Transverse colon (tissue), 4 donors: ENCODE data around the gene TNFRSF1B. TPM values are rescaled to one million over a fixed set of nuclear protein-coding genes. Genes with fewer than 3 reads are reported as not detected.

Experiments used
- DNase-seq: peaks from one replicate; pipeline ENCODE4 v3.0.0-alpha.2; 2019
- H3K27ac ChIP-seq, 4 donors: fragments of 200-600 bp; sonication (generic); 2 replicates each; pipeline ENCODE4 v1.5.1; 2016 to 2018; ENCODE audit warnings: inconsistent platforms in 4 of 4
- H3K27me3 ChIP-seq: fragments of 200-600 bp; sonication (generic); 2 replicates; pipeline ENCODE4 v1.5.1; 2017; ENCODE audit warnings: inconsistent platforms
- H3K36me3 ChIP-seq, 4 donors: fragments of 200-600 bp; sonication (generic); 2 replicates each; pipeline ENCODE4 v1.5.1; 2017 to 2019; ENCODE audit warnings: inconsistent platforms in 4 of 4
- H3K4me1 ChIP-seq, 4 donors: fragments of 200-600 bp; sonication (generic); 2 replicates each; pipeline ENCODE4 v1.5.1; 2017 to 2020; ENCODE audit warnings: inconsistent platforms in 4 of 4
- H3K4me3 ChIP-seq, 4 donors: fragments of 200-600 bp; sonication (generic); 1 replicate in 1 of 4; 2 replicates in 3 of 4; pipeline versions ENCODE4 v1.5.1 to v1.6.1; 2017 to 2019; ENCODE audit warnings: inconsistent platforms in 4 of 4
- H3K9me3 ChIP-seq, 2 donors: fragments of 200-600 bp; sonication (generic); 2 replicates each; pipeline ENCODE4 v1.5.1; 2017 to 2019; ENCODE audit warnings: inconsistent platforms in 2 of 2
- CTCF ChIP-seq, 5 experiments: fragments of 200-600 bp in 3 of 5; fragments of 450-650 bp in 2 of 5; sonication (generic) in 3 of 5; IDR thresholded peaks; 1 replicate in 2 of 5; 2 replicates in 3 of 5; pipeline ENCODE4 v1.5.1; 2016 to 2017; ENCODE audit warnings: antibody characterized with exemption in 5 of 5, inconsistent platforms in 3 of 5, mild to moderate bottlenecking in 2 of 5, moderate library complexity in 1 of 5
- EP300 ChIP-seq: sonication (generic); formaldehyde crosslinking; IDR thresholded peaks from one replicate; pipeline ENCODE4 v1.6.1; 2017; ENCODE audit warnings: antibody characterized with exemption, low read depth
- POLR2A ChIP-seq: fragments of 450-650 bp; IDR thresholded peaks from one replicate; pipeline ENCODE4 v1.6.1; 2016; ENCODE audit warnings: antibody characterized with exemption, mild to moderate bottlenecking, moderate library complexity
- POLR2AphosphoS5 ChIP-seq, 3 donors: sonication (generic); formaldehyde crosslinking; IDR thresholded peaks; one replicate each; pipeline ENCODE4 v1.6.1; 2016; ENCODE audit warnings: antibody characterized with exemption in 3 of 3
- WGBS, 2 donors: methylation state at CpG; one replicate each; pipeline ENCODE4 v1.1.5; 2018; ENCODE audit warnings: low coverage in 1 of 2; 5-methylcytosine and 5-hydroxymethylcytosine counted together
- in situ Hi-C, 4 donors: fragments of 200-750 bp; cut with MboI; loops; one replicate each; pipeline versions ENCODE4 v1.15.0 to v1.15.1; 2017; ENCODE audit warnings: low sequenced_read_pairs in 3 of 4, low pct_ligation_motif_present in 1 of 4, low pct_unique_long_range_greater_than_20kb in 1 of 4
- intact Hi-C: fragments of 100-400 bp; cut with DNase I; formaldehyde crosslinking; loops from one replicate; pipeline ENCODE4 v1.15.1; 2023; ENCODE audit warnings: low total_unique reads
- total RNA-seq, 4 donors: library from RNA; depleted of rRNA; stranded (reverse); fragments of >200 nt; gene quantifications; one replicate each; pipeline ENCODE4 v1.1.0, GENCODE V29; 2016

The TNFRSF1B gene
- total RNA-seq, 4 donors from 2014 or later = 11.1 to 17.3 (median 15.3) TPM

DNA sequence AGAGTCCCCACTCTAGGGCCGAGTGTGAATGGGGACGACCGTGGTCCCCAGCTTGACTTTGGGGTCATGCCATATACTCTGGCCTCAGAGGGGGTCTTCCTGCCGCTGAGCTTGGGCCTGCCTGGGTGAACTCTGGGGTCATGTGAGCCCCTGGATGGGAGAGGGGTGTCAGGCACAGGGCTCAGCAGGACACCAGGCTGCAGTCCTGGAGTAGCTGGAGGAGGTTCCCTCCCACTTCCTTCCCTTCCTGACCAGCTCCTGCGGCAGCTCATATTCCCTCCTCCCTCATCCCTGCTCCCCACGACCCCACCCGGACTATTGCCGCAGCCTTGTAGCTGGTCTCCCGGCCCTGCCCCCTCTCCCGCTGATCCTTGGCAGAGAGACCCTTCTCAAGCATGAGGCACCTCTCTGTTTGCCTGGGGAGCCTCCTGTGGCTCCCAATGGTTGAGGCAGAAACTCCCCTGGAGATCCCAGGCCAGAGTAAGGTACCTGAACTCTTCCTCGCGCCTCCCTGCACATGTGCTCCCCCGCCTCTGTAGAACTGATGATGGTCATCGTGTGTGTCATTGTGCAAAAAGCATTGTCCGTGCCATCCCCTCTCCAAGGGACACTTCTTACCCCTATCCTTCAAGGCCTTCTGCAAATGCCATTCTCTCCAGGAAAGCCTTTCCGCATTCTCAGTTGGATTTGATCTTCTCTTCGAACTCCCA is 1.8 kb downstream of the TNFRSF1B start:
- no peak for DNase-seq
- Histone ChIP-seq H3K27me3 (no peaks in the 10 kb centered on the region), H3K4me1 (peaks cover 0 to 35% (median 15%) of the 10 kb centered on the region in 4 donors), H3K4me3 (peak overlapping the region in 3 of 4 donors; percentile 49 to 89 (median 75)), H3K36me3 (no peaks in the 10 kb centered on the region), H3K27ac (peak overlapping the region; percentile 83 to 87 (median 86)), H3K9me3 (no peaks in the 10 kb centered on the region)
- TF ChIP-seq POLR2A (no peak), POLR2AphosphoS5 (IDR thresholded peaks at IDR 0.05) (no peak), EP300 (no peak), CTCF (IDR thresholded peaks at IDR 0.05) (no peak)
- intact Hi-C loops (no loop called here), in situ Hi-C loops (no loop called here)
- WGBS, 2 donors = 67 to 77% methylated on average over 6 to 17 of the region's 17 CpGs

DNA sequence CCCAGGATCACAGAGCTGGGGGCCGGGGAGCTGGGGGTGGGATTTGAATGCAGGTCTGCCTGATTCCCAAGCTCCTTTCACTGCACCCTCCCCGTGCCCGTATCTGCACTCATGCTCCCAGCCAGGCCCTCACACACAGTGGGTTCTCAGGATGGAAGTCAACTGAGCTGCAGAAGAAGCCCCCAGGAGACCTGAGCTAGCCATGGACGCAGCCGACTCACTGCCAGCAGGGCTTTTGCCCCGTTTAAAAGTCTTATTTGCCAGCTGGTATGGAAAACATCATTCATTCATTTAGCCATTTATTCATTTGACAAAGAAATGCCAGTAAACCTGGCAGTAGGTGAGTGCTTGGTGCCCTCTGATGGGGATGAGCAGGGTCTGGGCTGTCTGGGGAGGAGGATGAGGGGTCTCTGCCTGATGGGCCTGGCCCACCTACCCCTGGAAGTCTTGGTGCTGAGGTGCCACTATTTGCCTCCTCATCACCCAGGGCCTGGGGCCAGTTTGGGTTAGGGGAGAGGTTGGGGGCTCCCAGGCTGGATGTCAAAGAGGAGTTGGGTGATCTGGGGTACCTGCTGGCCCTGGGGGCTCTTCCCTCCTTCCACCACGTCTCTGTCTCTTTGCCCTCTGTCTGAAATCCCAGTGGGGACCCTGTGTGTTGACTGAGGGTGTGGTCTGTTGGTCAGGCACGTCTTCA is 2.8 kb downstream of the TNFRSF1B start:
- no peak for DNase-seq
- intact Hi-C loops = no loop called here
- TF ChIP-seq EP300 (no peak), POLR2A (no peak), CTCF (IDR thresholded peaks at IDR 0.05) (no peak), POLR2AphosphoS5 (IDR thresholded peaks at IDR 0.05) (no peak)
- H3K36me3 ChIP-seq = no peaks in the 10 kb centered on the region
- H3K4me1 ChIP-seq = peaks cover 0 to 42% (median 18%) of the 10 kb centered on the region in 4 donors
- peak overlapping the region; percentile 83 to 87 (median 86) for H3K27ac ChIP-seq
- in situ Hi-C loops = no loop called here
- 76% methylated on average over 8 of the region's 8 CpGs; no CpG with 5 or more reads in 1 of the 2 donors for WGBS, 2 donors
- no peak overlapping the region for H3K4me3 ChIP-seq
- H3K27me3 ChIP-seq = no peaks in the 10 kb centered on the region
- H3K9me3 ChIP-seq = no peaks in the 10 kb centered on the region

DNA sequence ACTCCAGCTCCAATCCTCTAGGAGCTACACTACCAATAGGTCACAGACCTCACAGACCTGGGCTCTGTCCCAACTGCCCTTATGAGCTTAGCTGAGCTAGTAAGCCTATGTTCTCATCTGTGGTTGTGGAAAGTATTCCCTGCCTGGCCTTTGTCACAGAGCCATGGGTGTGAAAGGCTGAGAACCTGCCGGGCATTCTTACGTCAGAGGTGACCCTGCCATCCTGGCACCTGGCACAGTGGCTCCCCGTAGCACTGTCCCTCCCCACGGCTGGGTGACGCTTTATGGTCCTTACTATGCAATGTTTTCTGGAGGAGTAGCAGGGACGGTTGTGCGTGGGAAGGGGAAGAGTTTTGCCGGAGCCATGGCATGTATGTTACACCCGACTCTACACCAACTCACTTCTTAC is 3.5 kb downstream of the TNFRSF1B start:
- Histone ChIP-seq H3K36me3 (no peaks in the 10 kb centered on the region), H3K27ac (peak overlapping the region; percentile 17 to 85 (median 82)), H3K27me3 (no peaks in the 10 kb centered on the region), H3K9me3 (no peaks in the 10 kb centered on the region), H3K4me1 (peaks cover 0 to 48% (median 24%) of the 10 kb centered on the region in 4 donors), H3K4me3 (no peak overlapping the region)
- 78% methylated on average over 9 of the region's 9 CpGs; no CpG with 5 or more reads in 1 of the 2 donors for WGBS, 2 donors
- in situ Hi-C loops (no loop called here), intact Hi-C loops (no loop called here)
- DNase-seq = no peak
- TF ChIP-seq POLR2A (no peak), CTCF (IDR thresholded peaks at IDR 0.05) (no peak), POLR2AphosphoS5 (IDR thresholded peaks at IDR 0.05) (no peak), EP300 (no peak)

- TF ChIP-seq POLR2A = no peak
- TF ChIP-seq EP300 = no peak
- TF ChIP-seq POLR2AphosphoS5 (IDR thresholded peaks at IDR 0.05) = no peak
- no peak for TF ChIP-seq CTCF (IDR thresholded peaks at IDR 0.05)
- in situ Hi-C loops = no loop called here
- peak overlapping the region; percentile 55 to 81 (median 73) for H3K27ac ChIP-seq
- H3K36me3 ChIP-seq = no peaks in the 10 kb centered on the region
- H3K9me3 ChIP-seq = no peaks in the 10 kb centered on the region
- intact Hi-C loops = no loop called here
- H3K27me3 ChIP-seq = no peaks in the 10 kb centered on the region
- H3K4me1 ChIP-seq = peaks cover 0 to 51% (median 25%) of the 10 kb centered on the region in 4 donors
- DNase-seq = no peak
- WGBS, 2 donors = 85 to 89% methylated on average over 9 to 12 of the region's 12 CpGs
- H3K4me3 ChIP-seq = no peak overlapping the region
These were observed 4.6 kb downstream of the TNFRSF1B start for GRCh38 chr1:12171206-12172041.
